GM10266 (cell line): ENCODE measurements around the gene STX18.

Source experiments
- DNase-seq: peaks from one replicate; pipeline ENCODE4 v3.0.0; 2012; ENCODE audit errors: extremely low spot score
- CTCF ChIP-seq: IDR thresholded peaks from 2 replicates; pipeline ENCODE4 v1.5.1; 2012; ENCODE audit warnings: mild to moderate bottlenecking, low read depth; ENCODE audit not compliant: control insufficient read depth, insufficient read depth; ENCODE audit errors: missing control alignments

Gene STX18

GRCh38 chr4:4480205-4480604, 61.6 kb downstream of the STX18 start:
- TF ChIP-seq CTCF: no peak
- no peak for DNase-seq

- DNase-seq: no peak
These were observed 62.5 kb downstream of the STX18 start for GRCh38 chr4:4479366-4479765.

GRCh38 chr4:4477796-4478195, 64.1 kb downstream of the STX18 start:
- TF ChIP-seq CTCF: no peak
- DNase-seq: no peak

More at GRCh38 chr4:4479366-4479765, 62.5 kb downstream of the STX18 start:
- TF ChIP-seq CTCF: no peak

- TF ChIP-seq CTCF: no peak
- DNase-seq: no peak
These were observed 64.5 kb downstream of the STX18 start for GRCh38 chr4:4477391-4477790.

GRCh38 chr4:4474476-4474875, 67.4 kb downstream of the STX18 start:
- no peak for TF ChIP-seq CTCF
- DNase-seq: no peak

GRCh38 chr4:4472344-4472958, 69.4 kb downstream of the STX18 start:
- TF ChIP-seq CTCF: no peak
- DNase-seq: no peak

- TF ChIP-seq CTCF: no peak
- no peak for DNase-seq
These were observed 70.7 kb downstream of the STX18 start for GRCh38 chr4:4471195-4471594.
